DMS153 treated with DMSO at 0.1 percent for 48 hours (cell line): ENCODE measurements around the gene COX5B.
"Not testable (repeated sequence)": the region's sequence is repeated elsewhere in the genome, so short reads cannot be mapped to it uniquely, and the experiment has no call there.

ENCODE experiments used
- DNase-seq: peaks from one replicate; lab custom pipeline; 2025; ENCODE audit not compliant: unreplicated experiment; lab: John Stamatoyannopoulos, UW

The COX5B gene

GRCh38 chr2:97672606-97673140, 26.8 kb downstream of the COX5B start:
- DNase-seq = not testable (repeated sequence)

GRCh38 chr2:97673182-97673914, 27.5 kb downstream of the COX5B start:
- no peak for DNase-seq

GRCh38 chr2:97673915-97674283, 28.0 kb downstream of the COX5B start:
- no peak for DNase-seq

- no peak for DNase-seq
Measured at GRCh38 chr2:97675430-97676113, 29.7 kb downstream of the COX5B start.

GRCh38 chr2:97676620-97677019, 30.8 kb downstream of the COX5B start:
- no peak for DNase-seq

- no peak for DNase-seq
Measured at GRCh38 chr2:97677480-97677879, 31.6 kb downstream of the COX5B start.

- DNase-seq = no peak
Measured at GRCh38 chr2:97678298-97678697, 32.4 kb downstream of the COX5B start.

- not testable (repeated sequence) for DNase-seq
Measured at GRCh38 chr2:97687235-97687634, 41.4 kb downstream of the COX5B start.

- no peak for DNase-seq
Measured at GRCh38 chr2:97688062-97688827, 42.4 kb downstream of the COX5B start.

- DNase-seq = no peak
Measured at GRCh38 chr2:97691166-97691565, 45.3 kb downstream of the COX5B start.

- no peak for DNase-seq
Measured at GRCh38 chr2:97693476-97693875, 47.6 kb downstream of the COX5B start.

GRCh38 chr2:97695744-97696143, 49.9 kb downstream of the COX5B start:
- no peak for DNase-seq

GRCh38 chr2:97697252-97698235, 51.7 kb downstream of the COX5B start:
- DNase-seq = peak; percentile 83
